Neutrophil (primary cell): ENCODE measurements around the gene MYEOV.

Experiments
- H3K27ac ChIP-seq: fragments of 200-600 bp; sonication (generic); 2 replicates; pipeline ENCODE4 v1.5.1; 2016; ENCODE audit warnings: mild to moderate bottlenecking, moderate library complexity
- H3K27me3 ChIP-seq: fragments of 200-600 bp; sonication (generic); 2 replicates; pipeline ENCODE4 v1.6.0; 2016; ENCODE audit warnings: mild to moderate bottlenecking
- H3K36me3 ChIP-seq: fragments of 200-600 bp; sonication (generic); 2 replicates; pipeline ENCODE4 v1.5.1; 2017
- H3K4me1 ChIP-seq, 2 experiments: fragments of 200-600 bp in 1 of 2; sonication (generic) in 1 of 2; 1 replicate in 1 of 2; 2 replicates in 1 of 2; pipeline versions ENCODE4 v1.5.1 to v1.6.1; 2013 to 2016; ENCODE audit warnings: low read depth in 1 of 2, low read length in 1 of 2, mild to moderate bottlenecking in 1 of 2, moderate library complexity in 1 of 2; ENCODE audit not compliant: control insufficient read depth in 1 of 2, insufficient read depth in 1 of 2
- H3K4me3 ChIP-seq, 2 experiments: fragments of 200-600 bp in 1 of 2; sonication (generic) in 1 of 2; 1 replicate in 1 of 2; 2 replicates in 1 of 2; pipeline ENCODE4 v1.5.1; 2013 to 2016; ENCODE audit warnings: low read depth in 1 of 2, low read length in 1 of 2, mild to moderate bottlenecking in 1 of 2, moderate library complexity in 1 of 2
- H3K9me3 ChIP-seq: fragments of 200-600 bp; sonication (generic); 2 replicates; pipeline ENCODE4 v1.5.1; 2016
- CTCF ChIP-seq: fragments of 200-600 bp; sonication (generic); IDR thresholded peaks from 2 replicates; pipeline ENCODE4 v1.5.1; 2016; ENCODE audit warnings: antibody characterized with exemption

The MYEOV gene

GRCh38 chr11:69316956-69317355 is 23.0 kb downstream of the MYEOV start:
- H3K4me1 ChIP-seq: peaks cover 23 to 29% of the 10 kb centered on the region in 2 experiments
- no peaks in the 10 kb centered on the region for H3K27me3 ChIP-seq
- no peak overlapping the region for H3K27ac ChIP-seq
- no peak for TF ChIP-seq CTCF
- no peaks in the 10 kb centered on the region for H3K9me3 ChIP-seq
- H3K36me3 ChIP-seq: no peaks in the 10 kb centered on the region
- H3K4me3 ChIP-seq: no peak overlapping the region

GRCh38 chr11:69317401-69318092 is 23.6 kb downstream of the MYEOV start:
- Histone ChIP-seq H3K36me3 (no peaks in the 10 kb centered on the region), H3K27ac (no peak overlapping the region), H3K4me1 (peaks cover 17 to 23% of the 10 kb centered on the region in 2 experiments), H3K4me3 (no peak overlapping the region), H3K9me3 (no peaks in the 10 kb centered on the region), H3K27me3 (no peaks in the 10 kb centered on the region)
- TF ChIP-seq CTCF: no peak

- Histone ChIP-seq H3K27ac (no peak overlapping the region), H3K36me3 (no peaks in the 10 kb centered on the region), H3K4me1 (peaks cover 12 to 18% of the 10 kb centered on the region in 2 experiments), H3K27me3 (no peaks in the 10 kb centered on the region), H3K9me3 (no peaks in the 10 kb centered on the region), H3K4me3 (no peak overlapping the region)
- TF ChIP-seq CTCF: no peak
Observed at GRCh38 chr11:69318093-69318420, 24.1 kb downstream of the MYEOV start.

- Histone ChIP-seq H3K4me3 (no peak overlapping the region), H3K9me3 (no peaks in the 10 kb centered on the region), H3K36me3 (no peaks in the 10 kb centered on the region), H3K4me1 (peaks cover 10 to 14% of the 10 kb centered on the region in 2 experiments), H3K27me3 (no peaks in the 10 kb centered on the region), H3K27ac (no peak overlapping the region)
- no peak for TF ChIP-seq CTCF
Observed at GRCh38 chr11:69319255-69320106, 25.5 kb downstream of the MYEOV start.

- H3K4me1 ChIP-seq: peaks cover 10 to 14% of the 10 kb centered on the region in 2 experiments
- no peak overlapping the region for H3K27ac ChIP-seq
- H3K9me3 ChIP-seq: no peaks in the 10 kb centered on the region
- no peaks in the 10 kb centered on the region for H3K27me3 ChIP-seq
- no peak overlapping the region for H3K4me3 ChIP-seq
- no peak for TF ChIP-seq CTCF
- H3K36me3 ChIP-seq: no peaks in the 10 kb centered on the region
Observed at GRCh38 chr11:69320326-69320725, 26.4 kb downstream of the MYEOV start.
